Glutamatergic neuron (in vitro differentiated cells): Measurements from ENCODE around the gene ADAMTS17. TPM values are rescaled to one million over a fixed set of nuclear protein-coding genes. Genes with fewer than 3 reads are reported as not detected.

Experiments
- DNase-seq: peaks from one replicate; pipeline ENCODE4 v3.0.0; 2022
- H3K27ac Mint-ChIP-seq: one replicate; pipeline ENCODE4 v1.8.0; 2020; ENCODE audit warnings: mild to moderate bottlenecking, mixed read lengths, inconsistent platforms; ENCODE audit not compliant: unreplicated experiment
- H3K27me3 Mint-ChIP-seq: one replicate; pipeline ENCODE4 v1.8.0; 2020; ENCODE audit warnings: mild to moderate bottlenecking, moderate library complexity, mixed read lengths, inconsistent platforms; ENCODE audit not compliant: unreplicated experiment
- H3K36me3 Mint-ChIP-seq: one replicate; pipeline ENCODE4 v1.8.0; 2020; ENCODE audit warnings: mild to moderate bottlenecking, mixed read lengths, inconsistent platforms; ENCODE audit not compliant: unreplicated experiment
- H3K4me1 Mint-ChIP-seq: one replicate; pipeline ENCODE4 v1.8.0; 2020; ENCODE audit warnings: mild to moderate bottlenecking, low read depth, mixed read lengths, inconsistent platforms; ENCODE audit not compliant: unreplicated experiment
- H3K4me3 Mint-ChIP-seq: one replicate; pipeline ENCODE4 v1.8.0; 2020; ENCODE audit warnings: mild to moderate bottlenecking, mixed read lengths, inconsistent platforms; ENCODE audit not compliant: unreplicated experiment
- H3K9me3 Mint-ChIP-seq: one replicate; pipeline ENCODE4 v1.8.0; 2020; ENCODE audit warnings: mild to moderate bottlenecking, moderate library complexity, mixed read lengths, inconsistent platforms; ENCODE audit not compliant: unreplicated experiment
- CTCF ChIP-seq: fragments of 200-600 bp; sonication (generic); IDR thresholded peaks from one replicate; pipeline ENCODE4 v1.5.0; 2021; ENCODE audit not compliant: partially characterized antibody, unreplicated experiment
- total RNA-seq: library from RNA; stranded (reverse); fragmentation: NEBNext Ultra II Directional; extraction: Animal tissue kit (Norgen Biotek cat#: 25700); gene quantifications from one replicate; pipeline ENCODE4 v1.2.1, GENCODE V29; 2021; ENCODE audit not compliant: unreplicated experiment

The ADAMTS17 gene
- total RNA-seq, 1 donor from 2014 or later, result 6.8 TPM

- H3K4me3 Mint-ChIP-seq, result peak overlapping the region; percentile 71
- no peaks in the 10 kb centered on the region for H3K4me1 Mint-ChIP-seq
- peaks cover 6% of the 10 kb centered on the region for H3K36me3 Mint-ChIP-seq
- peaks cover 20% of the 10 kb centered on the region for H3K27me3 Mint-ChIP-seq
- no peak overlapping the region for H3K27ac Mint-ChIP-seq
- TF ChIP-seq CTCF, result no peak
- no peak for DNase-seq
- H3K9me3 Mint-ChIP-seq, result peaks cover 14% of the 10 kb centered on the region
Measured at GRCh38 chr15:99925661-99926461, 415.9 kb downstream of the ADAMTS17 start.

- Mint-ChIP-seq H3K9me3 (peaks cover 12% of the 10 kb centered on the region), H3K4me3 (no peak overlapping the region), H3K36me3 (peaks cover 9% of the 10 kb centered on the region), H3K27ac (no peak overlapping the region), H3K4me1 (no peaks in the 10 kb centered on the region), H3K27me3 (peaks cover 13% of the 10 kb centered on the region)
- DNase-seq, result no peak
- no peak for TF ChIP-seq CTCF
Measured at GRCh38 chr15:99923711-99924110, 418.1 kb downstream of the ADAMTS17 start.

Other genes with a start within 250 kb of the ADAMTS17 start
- gene CERS3, start 187.0 kb upstream of the ADAMTS17 start, total RNA-seq, result not detected